Measurements from ENCODE around the gene PPL. TPM values are rescaled to one million over a fixed set of nuclear protein-coding genes. Genes with fewer than 3 reads are reported as not detected.

The PPL gene
- total and polyA plus RNA-seq, 2 of the 13 experiments (the other 11 are each of a cell fraction or from before 2014, with no cell fraction given): 5.7 to 6.6 TPM

- no peak for TF ChIP-seq RNF2 (conservative IDR thresholded peaks at IDR 0.05; ENCODE audit: low read depth)
- TF ChIP-seq ZNF430 (CRISPR knock-in tag; IDR thresholded peaks at IDR 0.05): peak; percentile 67; the same call in 1 of the 2 replicates
- TF ChIP-seq ZNF75D (CRISPR knock-in tag; IDR thresholded peaks at IDR 0.05; ENCODE audit: borderline replicate concordance): no peak
- no peak for TF ChIP-seq ZNF720 (CRISPR knock-in tag; IDR thresholded peaks at IDR 0.05)
- TF ChIP-seq WIZ (CRISPR knock-in tag; IDR thresholded peaks at IDR 0.05): no peak
- TF ChIP-seq AHR (CRISPR knock-in tag; IDR thresholded peaks at IDR 0.05): 0 out of 2 replicates have a peak, but pooled peaks have one; percentile 25
- no peak for TF ChIP-seq ZNF205 (CRISPR knock-in tag; IDR thresholded peaks at IDR 0.05)
- TF ChIP-seq TAF15 (IDR thresholded peaks at IDR 0.05; ENCODE audit: low read depth, low read length, poor library complexity, severe bottlenecking): no peak
- no peak for TF ChIP-seq KMT2A (CRISPR knock-in tag; IDR thresholded peaks at IDR 0.05)
- TF ChIP-seq, protein P1, sequence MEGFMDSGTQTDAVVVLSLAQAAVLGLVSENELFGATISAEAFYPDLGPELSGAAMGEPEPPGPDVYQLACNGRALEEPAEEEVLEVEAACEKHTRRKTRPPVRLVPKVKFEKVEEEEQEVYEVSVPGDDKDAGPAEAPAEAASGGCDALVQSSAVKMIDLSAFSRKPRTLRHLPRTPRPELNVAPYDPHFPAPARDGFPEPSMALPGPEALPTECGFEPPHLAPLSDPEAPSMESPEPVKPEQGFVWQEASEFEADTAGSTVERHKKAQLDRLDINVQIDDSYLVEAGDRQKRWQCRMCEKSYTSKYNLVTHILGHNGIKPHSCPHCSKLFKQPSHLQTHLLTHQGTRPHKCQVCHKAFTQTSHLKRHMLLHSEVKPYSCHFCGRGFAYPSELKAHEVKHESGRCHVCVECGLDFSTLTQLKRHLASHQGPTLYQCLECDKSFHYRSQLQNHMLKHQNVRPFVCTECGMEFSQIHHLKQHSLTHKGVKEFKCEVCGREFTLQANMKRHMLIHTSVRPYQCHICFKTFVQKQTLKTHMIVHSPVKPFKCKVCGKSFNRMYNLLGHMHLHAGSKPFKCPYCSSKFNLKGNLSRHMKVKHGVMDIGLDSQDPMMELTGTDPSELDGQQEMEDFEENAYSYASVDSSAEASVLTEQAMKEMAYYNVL (CRISPR knock-in tag; IDR thresholded peaks at IDR 0.05; ENCODE audit: borderline replicate concordance): no peak; the same call in 1 of the 2 replicates
- TF ChIP-seq CENPX (CRISPR knock-in tag; IDR thresholded peaks at IDR 0.05): no peak
- no peak for TF ChIP-seq NFE2 (CRISPR knock-in tag; IDR thresholded peaks at IDR 0.05)
- TF ChIP-seq IRF1 (CRISPR knock-in tag; IDR thresholded peaks at IDR 0.05; ENCODE audit: low read depth): no peak
- no peak for TF ChIP-seq LRRFIP1 (CRISPR knock-in tag; conservative IDR thresholded peaks at IDR 0.05)
- TF ChIP-seq CHD2 (IDR thresholded peaks at IDR 0.05; ENCODE audit: low read depth, low read length): no peak
- TF ChIP-seq ZNF432 (CRISPR knock-in tag; IDR thresholded peaks at IDR 0.05; ENCODE audit: borderline replicate concordance): no peak
- TF ChIP-seq, protein P2, sequence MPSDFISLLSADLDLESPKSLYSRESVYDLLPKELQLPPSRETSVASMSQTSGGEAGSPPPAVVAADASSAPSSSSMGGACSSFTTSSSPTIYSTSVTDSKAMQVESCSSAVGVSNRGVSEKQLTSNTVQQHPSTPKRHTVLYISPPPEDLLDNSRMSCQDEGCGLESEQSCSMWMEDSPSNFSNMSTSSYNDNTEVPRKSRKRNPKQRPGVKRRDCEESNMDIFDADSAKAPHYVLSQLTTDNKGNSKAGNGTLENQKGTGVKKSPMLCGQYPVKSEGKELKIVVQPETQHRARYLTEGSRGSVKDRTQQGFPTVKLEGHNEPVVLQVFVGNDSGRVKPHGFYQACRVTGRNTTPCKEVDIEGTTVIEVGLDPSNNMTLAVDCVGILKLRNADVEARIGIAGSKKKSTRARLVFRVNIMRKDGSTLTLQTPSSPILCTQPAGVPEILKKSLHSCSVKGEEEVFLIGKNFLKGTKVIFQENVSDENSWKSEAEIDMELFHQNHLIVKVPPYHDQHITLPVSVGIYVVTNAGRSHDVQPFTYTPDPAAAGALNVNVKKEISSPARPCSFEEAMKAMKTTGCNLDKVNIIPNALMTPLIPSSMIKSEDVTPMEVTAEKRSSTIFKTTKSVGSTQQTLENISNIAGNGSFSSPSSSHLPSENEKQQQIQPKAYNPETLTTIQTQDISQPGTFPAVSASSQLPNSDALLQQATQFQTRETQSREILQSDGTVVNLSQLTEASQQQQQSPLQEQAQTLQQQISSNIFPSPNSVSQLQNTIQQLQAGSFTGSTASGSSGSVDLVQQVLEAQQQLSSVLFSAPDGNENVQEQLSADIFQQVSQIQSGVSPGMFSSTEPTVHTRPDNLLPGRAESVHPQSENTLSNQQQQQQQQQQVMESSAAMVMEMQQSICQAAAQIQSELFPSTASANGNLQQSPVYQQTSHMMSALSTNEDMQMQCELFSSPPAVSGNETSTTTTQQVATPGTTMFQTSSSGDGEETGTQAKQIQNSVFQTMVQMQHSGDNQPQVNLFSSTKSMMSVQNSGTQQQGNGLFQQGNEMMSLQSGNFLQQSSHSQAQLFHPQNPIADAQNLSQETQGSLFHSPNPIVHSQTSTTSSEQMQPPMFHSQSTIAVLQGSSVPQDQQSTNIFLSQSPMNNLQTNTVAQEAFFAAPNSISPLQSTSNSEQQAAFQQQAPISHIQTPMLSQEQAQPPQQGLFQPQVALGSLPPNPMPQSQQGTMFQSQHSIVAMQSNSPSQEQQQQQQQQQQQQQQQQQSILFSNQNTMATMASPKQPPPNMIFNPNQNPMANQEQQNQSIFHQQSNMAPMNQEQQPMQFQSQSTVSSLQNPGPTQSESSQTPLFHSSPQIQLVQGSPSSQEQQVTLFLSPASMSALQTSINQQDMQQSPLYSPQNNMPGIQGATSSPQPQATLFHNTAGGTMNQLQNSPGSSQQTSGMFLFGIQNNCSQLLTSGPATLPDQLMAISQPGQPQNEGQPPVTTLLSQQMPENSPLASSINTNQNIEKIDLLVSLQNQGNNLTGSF (CRISPR knock-in tag; IDR thresholded peaks at IDR 0.05): no peak
- TF ChIP-seq NR0B2 (CRISPR knock-in tag; IDR thresholded peaks at IDR 0.05): no peak
These were observed 562 bp downstream of the PPL start (continued) for GRCh38 chr16:4936181-4936990.

All from HepG2 (cell line).